Fibroblast of peridontal ligament (primary cell): Measurements from ENCODE around the gene PREB.
"Not testable (repeated sequence)": the region's sequence is repeated elsewhere in the genome, so short reads cannot be mapped to it uniquely, and the experiment has no call there.

Experiments used
- DNase-seq: peaks from one replicate; pipeline ENCODE4 v3.0.0-alpha.2; 2010; ENCODE audit errors: extremely low read depth

Gene PREB

DNA sequence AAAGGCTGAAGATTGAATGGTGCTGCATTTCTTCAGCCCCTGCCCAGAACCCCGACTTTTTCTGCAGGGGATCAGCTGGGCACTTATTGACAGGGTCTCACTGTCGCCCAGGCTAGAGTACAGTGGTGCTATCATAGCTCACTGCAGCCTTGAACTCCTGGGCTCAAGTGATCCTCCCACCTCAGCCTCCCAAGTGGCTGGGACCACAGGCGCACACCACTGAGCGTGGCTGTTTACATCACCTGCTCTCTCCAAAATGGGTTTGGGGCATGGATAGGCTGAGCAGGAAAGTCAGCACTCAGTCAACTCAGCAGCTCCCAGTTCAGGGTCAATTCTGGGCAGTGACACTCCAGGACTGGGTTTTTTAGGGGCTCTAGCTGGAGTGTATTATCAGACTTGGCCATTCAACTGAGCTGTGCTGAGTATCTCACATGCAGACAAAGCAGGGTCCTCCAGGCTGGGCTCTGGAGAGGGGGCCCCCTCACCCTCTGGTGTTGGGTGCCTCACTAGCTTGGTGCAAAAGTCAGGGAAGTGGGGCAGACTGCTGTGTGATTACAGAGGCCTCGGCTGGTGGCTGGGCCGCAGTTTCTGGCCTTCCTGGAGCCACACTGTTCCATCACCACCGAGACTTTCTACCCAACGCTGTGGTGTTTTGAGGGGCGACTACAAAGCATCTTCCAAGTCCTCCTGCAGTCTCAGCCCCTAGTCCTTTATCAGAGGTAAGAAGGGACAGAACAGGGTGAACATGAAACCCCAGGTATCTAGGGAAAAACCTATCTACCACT, 6.4 kb downstream of the PREB start:
- DNase-seq: no peak

DNA sequence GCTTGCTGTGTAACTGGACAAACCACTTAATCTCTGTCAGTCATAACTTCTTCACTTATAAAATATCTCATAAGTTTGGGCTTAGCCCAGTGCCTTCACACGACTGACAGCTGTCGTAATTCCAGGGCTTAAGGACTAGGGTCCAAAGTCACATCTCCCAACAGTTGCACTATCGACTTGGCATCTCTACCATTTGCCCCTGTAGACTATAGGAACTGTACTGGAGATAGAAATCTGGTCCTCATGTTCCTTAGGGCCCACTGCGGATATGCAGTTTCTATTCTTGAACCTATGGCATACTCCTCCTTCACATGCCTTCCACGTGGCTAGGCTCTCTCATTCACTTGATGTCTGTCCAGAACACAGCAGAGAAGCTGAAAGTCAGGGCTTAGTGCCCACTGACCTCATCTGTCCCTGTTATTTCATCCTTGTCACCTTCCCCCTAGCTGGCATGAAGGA, 8.2 kb downstream of the PREB start:
- no peak for DNase-seq

DNA sequence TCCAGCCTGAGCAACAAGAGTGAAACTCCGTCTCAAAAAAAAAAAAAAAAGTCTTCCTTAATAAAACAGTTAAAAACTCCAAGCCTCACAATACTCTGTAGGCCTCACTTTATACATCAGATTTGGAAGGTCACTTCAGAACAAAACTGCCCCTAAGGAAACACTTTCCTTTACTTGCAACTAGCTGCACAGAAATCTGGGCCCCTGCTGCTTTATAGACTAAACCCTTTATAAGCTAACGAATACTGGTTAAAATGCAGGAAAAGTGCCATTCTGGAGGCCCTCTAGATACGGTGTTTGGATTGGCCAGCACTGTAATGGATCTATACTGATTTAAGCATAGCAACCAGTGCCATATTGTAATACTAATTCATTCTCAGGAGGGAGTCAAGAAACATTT, 9.3 kb downstream of the PREB start:
- DNase-seq: no peak

- DNase-seq: peak; percentile 7
Observed at GRCh38 chr2:27123302-27124150, 10.9 kb downstream of the PREB start, which contains the start of gene ABHD1. ABHD1 (plus strand) TSS chr2:27123815; CDS start chr2:27123949, 134 bp downstream.

- DNase-seq: no peak
Observed at GRCh38 chr2:27122791-27123190, 11.6 kb downstream of the PREB start.

- DNase-seq: no peak
Observed at GRCh38 chr2:27121906-27122305, 12.5 kb downstream of the PREB start.

DNA sequence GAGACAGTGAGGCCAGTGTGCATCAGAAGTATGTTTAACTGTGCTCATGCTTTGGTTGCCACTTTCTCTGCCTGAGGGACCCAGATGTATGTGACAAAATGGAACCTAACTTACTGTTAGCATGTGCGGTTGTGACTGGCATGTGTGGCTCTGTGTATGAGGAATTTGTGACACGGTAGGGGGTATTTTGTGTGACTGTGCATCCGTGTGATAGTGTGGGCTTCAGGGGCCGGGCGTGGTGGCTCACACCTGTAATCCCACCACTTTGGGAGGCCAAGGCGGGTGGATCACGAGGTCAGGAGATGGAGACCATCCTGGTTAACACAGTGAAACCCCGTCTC, 15.1 kb downstream of the PREB start:
- not testable (repeated sequence) for DNase-seq

- no peak for DNase-seq
Observed at GRCh38 chr2:27118525-27119329, 15.7 kb downstream of the PREB start, which contains the start of gene CGREF1. CGREF1 (minus strand) TSS chr2:27119128; CDS start chr2:27104366, 14,762 bp downstream.

DNA sequence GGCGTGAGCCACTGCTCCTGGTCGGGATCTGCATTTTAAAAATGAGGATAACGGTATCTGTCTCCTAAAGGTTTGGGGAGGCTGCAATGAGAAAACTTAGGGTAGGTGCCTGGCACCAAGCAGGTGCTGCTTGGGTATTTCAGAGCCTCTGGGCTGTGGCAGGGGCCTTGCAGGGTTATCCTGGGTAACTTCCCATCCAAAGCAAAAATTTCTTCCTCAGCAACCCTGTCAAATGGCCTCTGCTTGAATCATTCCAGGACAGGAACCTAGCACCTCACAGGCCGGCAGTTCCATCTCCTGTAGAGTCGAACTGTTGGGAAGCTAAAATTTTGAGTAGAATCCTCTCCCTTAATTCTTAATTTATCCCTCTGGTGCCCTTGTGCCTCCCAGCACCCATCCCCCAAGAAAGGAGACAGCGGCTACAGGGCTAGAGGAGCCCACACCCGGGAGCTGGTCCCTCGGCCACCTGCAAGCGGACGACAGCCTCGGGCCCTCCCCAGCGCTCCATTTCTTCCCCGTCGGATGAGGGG, 16.4 kb downstream of the PREB start:
- DNase-seq: no peak

DNA sequence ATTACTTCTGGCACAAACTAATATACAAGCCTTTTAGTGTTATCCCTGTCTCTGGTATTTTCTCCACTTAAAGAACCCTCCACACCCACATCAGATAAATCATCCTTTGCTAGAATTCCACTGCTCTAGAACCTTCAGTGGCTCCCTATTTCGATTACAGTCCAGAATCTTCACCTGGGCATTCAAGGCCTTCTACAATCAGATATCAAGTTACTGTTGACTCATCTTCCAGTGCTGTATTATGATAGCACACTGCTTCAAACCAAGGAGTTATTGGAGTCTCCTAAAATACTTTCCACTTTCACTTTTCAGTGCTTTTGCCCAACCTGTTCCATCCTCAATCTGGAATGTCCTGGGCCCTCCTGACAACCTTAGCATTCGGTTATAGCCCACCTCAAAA, 18.9 kb downstream of the PREB start:
- no peak for DNase-seq

DNA sequence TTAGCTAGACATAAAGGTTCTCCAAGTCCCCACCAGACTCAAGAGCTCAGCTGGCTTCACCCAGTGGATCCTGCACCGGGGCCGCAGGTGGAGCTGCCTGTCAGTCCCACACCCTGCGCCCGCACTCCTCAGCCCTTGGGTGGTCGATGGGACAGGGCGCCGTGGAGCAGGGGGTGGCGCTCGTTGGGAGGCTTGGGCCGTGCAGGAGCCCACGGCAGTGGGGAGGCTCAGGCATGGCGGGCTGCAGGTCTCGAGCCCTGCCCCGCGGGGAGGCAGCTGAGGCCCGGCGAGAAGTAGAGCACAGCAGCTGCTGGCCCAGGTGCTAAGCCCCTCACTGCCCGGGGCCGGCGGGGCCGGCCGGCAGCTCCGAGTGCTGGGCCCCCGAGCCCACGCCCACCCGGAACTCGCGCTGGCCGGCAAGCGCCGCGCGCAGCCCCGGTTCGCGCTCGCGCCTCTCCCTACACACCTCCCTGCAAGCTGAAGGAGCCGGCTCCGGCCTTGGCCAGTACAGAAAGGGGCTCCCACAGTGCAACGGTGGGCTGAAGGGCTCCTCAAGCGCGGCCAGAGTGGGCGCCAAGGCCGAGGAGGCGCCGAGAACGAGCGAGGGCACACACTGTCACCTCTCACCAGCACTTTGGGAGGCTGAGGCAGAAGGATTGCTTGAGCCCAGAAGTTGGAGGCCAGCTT, 22.9 kb downstream of the PREB start:
- not testable (repeated sequence) for DNase-seq

DNA sequence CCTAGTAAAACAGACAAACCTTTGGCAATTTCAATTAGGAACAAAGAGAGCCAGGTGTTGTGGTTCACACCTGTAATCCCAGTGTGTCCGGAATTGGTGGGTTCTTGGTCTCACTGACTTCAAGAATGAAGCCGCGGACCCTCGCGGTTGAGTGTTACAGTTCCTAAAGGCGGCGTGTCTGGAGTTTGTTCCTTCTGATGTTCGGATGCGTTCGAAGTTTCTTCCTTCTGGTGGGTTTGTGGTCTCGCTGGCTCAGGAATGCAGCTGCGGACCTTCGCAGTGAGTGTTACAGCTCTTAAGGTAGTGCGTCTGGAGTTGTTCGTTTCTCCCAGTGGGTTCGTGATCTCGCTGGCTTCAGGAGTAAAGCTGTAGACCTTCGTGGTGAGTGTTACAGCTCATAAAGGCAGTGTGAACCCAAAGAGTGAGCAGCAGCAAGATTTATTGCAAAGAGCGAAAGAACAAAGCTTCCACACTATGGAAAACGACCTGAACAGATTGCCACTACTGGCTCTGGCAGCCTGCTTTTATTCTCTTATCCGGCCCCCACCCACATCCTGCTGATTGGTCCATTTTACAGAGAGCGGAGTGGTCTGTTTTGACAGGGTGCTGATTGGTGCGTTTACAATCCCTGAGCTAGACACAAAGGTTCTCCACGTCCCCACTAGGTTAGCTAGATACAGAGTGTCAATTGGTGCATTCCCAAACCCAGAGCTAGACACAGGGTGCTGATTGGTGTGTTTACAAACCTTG, 23.7 kb downstream of the PREB start:
- DNase-seq: not testable (repeated sequence)

DNA sequence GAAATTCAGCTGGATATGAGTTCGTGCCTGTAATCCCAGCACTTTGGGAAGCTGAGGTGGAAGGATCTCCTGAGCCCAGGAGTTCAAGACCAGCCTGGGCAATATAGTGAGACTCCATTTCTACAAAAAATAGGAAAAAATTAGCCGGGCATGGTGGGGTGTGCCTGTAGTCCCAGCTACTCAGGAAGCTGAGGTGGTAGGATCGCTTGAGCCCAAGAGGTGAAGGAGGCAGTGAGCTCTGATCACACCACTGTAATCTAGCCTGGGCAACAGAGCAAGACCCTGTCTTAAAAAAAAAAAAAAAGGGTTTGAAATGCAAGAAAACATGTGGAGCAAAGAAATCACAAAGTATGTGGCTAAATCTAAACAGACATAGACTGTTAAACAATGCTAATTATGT, 25.4 kb downstream of the PREB start:
- DNase-seq: no peak

- DNase-seq: no peak
Observed at GRCh38 chr2:27108221-27108620, 26.2 kb downstream of the PREB start.

DNA sequence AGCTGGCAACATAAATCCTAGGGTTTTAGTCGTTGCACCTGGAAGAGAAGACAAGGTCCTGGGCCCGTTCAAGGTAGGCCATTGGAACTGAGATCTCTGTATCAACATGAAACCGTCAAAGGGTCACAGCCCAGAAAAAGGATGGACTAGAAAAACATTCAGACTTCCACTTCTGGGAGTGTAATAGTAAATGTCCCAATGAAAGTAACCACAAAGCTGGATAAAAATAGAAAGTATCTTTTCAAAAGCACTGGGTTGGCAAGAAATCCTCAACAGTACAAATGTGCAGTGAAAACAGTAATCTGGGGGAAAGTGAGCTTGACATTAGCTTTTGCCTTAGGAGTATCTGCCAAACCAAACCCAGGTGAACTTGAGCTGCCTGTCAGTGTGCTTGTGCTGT, 28.5 kb downstream of the PREB start:
- no peak for DNase-seq

GRCh38 chr2:27102329-27102728, 32.1 kb downstream of the PREB start:
- DNase-seq: no peak

GRCh38 chr2:27100036-27100435, 34.4 kb downstream of the PREB start:
- DNase-seq: no peak

DNA sequence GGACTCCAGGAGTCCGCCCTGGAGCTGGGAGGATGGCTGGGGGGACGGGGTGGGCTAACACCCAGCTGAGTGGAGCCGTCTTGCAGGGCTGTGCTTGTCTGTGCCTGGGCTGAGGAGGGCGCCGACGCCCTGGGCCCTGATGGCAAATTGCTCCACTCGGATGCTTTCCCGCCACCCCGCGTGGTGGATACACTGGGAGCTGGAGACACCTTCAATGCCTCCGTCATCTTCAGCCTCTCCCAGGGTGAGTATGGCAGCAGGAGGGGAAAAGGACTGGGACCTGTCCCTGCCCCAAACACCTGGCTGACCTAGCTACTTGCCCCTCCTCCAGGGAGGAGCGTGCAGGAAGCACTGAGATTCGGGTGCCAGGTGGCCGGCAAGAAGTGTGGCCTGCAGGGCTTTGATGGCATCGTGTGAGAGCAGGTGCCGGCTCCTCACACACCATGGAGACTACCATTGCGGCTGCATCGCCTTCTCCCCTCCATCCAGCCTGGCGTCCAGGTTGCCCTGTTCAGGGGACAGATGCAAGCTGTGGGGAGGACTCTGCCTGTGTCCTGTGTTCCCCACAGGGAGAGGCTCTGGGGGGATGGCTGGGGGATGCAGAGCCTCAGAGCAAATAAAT, 35.0 kb downstream of the PREB start:
- no peak for DNase-seq

- DNase-seq: no peak
Observed at GRCh38 chr2:27097341-27097740, 37.1 kb downstream of the PREB start.

- DNase-seq: no peak
Observed at GRCh38 chr2:27096748-27097297, 37.6 kb downstream of the PREB start.
